SK-N-SH (cell line): ENCODE results near the gene PEX14. TPM values are rescaled to one million over a fixed set of nuclear protein-coding genes. Genes with fewer than 3 reads are reported as not detected.

Source experiments
- CTCF ChIA-PET: fragments of 300-600, 350-600 bp; formaldehyde crosslinking; extraction: SDS; loops from one replicate; lab custom pipeline; 2021; lab: Yijun Ruan, JAX
- POLR2A ChIA-PET: fragments of 350-600 bp; sonication (Branson Sonifier 250); formaldehyde crosslinking; extraction: SDS; loops from one replicate; lab custom pipeline; 2020; ENCODE audit warnings: antibody characterized with exemption, inconsistent platforms; lab: Yijun Ruan, JAX
- DNase-seq: peaks from one replicate; pipeline ENCODE4 v3.0.0; 2012
- H2AFZ ChIP-seq: fragments of 200-600 bp; sonication (generic); 2 replicates; pipeline ENCODE4 v1.8.1; 2016; ENCODE audit warnings: antibody characterized with exemption, mild to moderate bottlenecking, low read depth
- H3F3A ChIP-seq: fragments of 200-600 bp; sonication (generic); replicated peaks from 2 replicates; pipeline ENCODE3; 2016; ENCODE audit warnings: antibody characterized with exemption, mild to moderate bottlenecking; ENCODE audit not compliant: insufficient read depth
- H3K27ac ChIP-seq, 2 experiments: fragments of 200-500 bp in 1 of 2; fragments of 200-600 bp in 1 of 2; sonication (Bioruptor generic) in 1 of 2; sonication (generic), shearing (Covaris generic) in 1 of 2; 2 replicates each; pipeline versions ENCODE4 v1.5.1 to v1.6.1; 2014 to 2016; ENCODE audit warnings: low read depth in 2 of 2, inconsistent platforms in 1 of 2, low read length in 1 of 2, mild to moderate bottlenecking in 1 of 2, mixed read lengths in 1 of 2
- H3K27me3 ChIP-seq: fragments of 200-600 bp; sonication (generic), shearing (Covaris generic); 2 replicates; pipeline ENCODE4 v1.6.1; 2016; ENCODE audit warnings: mixed run types; ENCODE audit not compliant: insufficient read depth
- H3K36me3 ChIP-seq, 2 experiments: fragments of 200-500 bp in 1 of 2; fragments of 200-600 bp in 1 of 2; sonication (Bioruptor generic) in 1 of 2; sonication (generic) in 1 of 2; replicated peaks in 1 of 2; 2 replicates each; pipeline versions ENCODE3 to v1.5.1; 2014 to 2016; ENCODE audit warnings: low read length in 1 of 2, mild to moderate bottlenecking in 1 of 2; ENCODE audit not compliant: insufficient read depth in 2 of 2, control insufficient read depth in 1 of 2
- H3K4me1 ChIP-seq, 2 experiments: fragments of 200-500 bp in 1 of 2; fragments of 200-600 bp in 1 of 2; sonication (Bioruptor generic) in 1 of 2; sonication (generic), shearing (Covaris generic) in 1 of 2; 2 replicates each; pipeline versions ENCODE4 v1.5.1 to v1.6.1; 2014 to 2016; ENCODE audit warnings: low read depth in 1 of 2, low read length in 1 of 2, mixed run types in 1 of 2; ENCODE audit not compliant: insufficient read depth in 2 of 2, control insufficient read depth in 1 of 2
- H3K4me2 ChIP-seq: fragments of 200-600 bp; sonication (generic), shearing (Covaris generic); 2 replicates; pipeline ENCODE4 v1.6.1; 2017; ENCODE audit warnings: mixed run types
- H3K4me3 ChIP-seq, 2 experiments: fragments of 200-500 bp in 1 of 2; fragments of 200-600 bp in 1 of 2; sonication (Bioruptor generic) in 1 of 2; sonication (generic), shearing (Covaris generic) in 1 of 2; 2 replicates each; pipeline versions ENCODE4 v1.5.1 to v1.8.1; 2014 to 2016; ENCODE audit warnings: low read depth in 2 of 2, inconsistent platforms in 1 of 2, low read length in 1 of 2, mild to moderate bottlenecking in 1 of 2, mixed read lengths in 1 of 2, moderate library complexity in 1 of 2
- H3K79me2 ChIP-seq: fragments of 200-600 bp; sonication (generic); 2 replicates; pipeline ENCODE4 v1.8.1; 2017; ENCODE audit warnings: mild to moderate bottlenecking; ENCODE audit not compliant: insufficient read depth
- H3K9ac ChIP-seq: fragments of 200-600 bp; sonication (generic); 2 replicates; pipeline ENCODE4 v1.6.1; 2017; ENCODE audit warnings: mixed run types
- H3K9me2 ChIP-seq: fragments of 200-600 bp; sonication (generic); 2 replicates; pipeline ENCODE4 v1.6.1; 2017; ENCODE audit warnings: mixed run types
- H3K9me3 ChIP-seq: fragments of 200-600 bp; sonication (generic); 2 replicates; pipeline ENCODE4 v1.6.1; 2017; ENCODE audit warnings: mixed run types, mild to moderate bottlenecking, moderate library complexity
- H4K20me1 ChIP-seq: fragments of 200-600 bp; sonication (generic); 2 replicates; pipeline ENCODE4 v1.6.1; 2017; ENCODE audit warnings: mild to moderate bottlenecking, mixed run types; ENCODE audit not compliant: insufficient read depth
- CTCF ChIP-seq: fragments of 200-600 bp; sonication (generic); IDR thresholded peaks from 2 replicates; pipeline ENCODE4 v1.6.1; 2017; ENCODE audit warnings: antibody characterized with exemption, mild to moderate bottlenecking, moderate library complexity
- FOXJ3 ChIP-seq: sonication (generic); formaldehyde crosslinking; IDR thresholded peaks from 2 replicates; pipeline ENCODE4 v1.5.1; 2020; ENCODE audit warnings: mild to moderate bottlenecking, missing genetic modification reagents
- FOXM1 ChIP-seq: IDR thresholded peaks from 2 replicates; pipeline ENCODE4 v1.4.0; 2012; ENCODE audit warnings: low read depth, mild to moderate bottlenecking
- GATA2 ChIP-seq: sonication (generic); formaldehyde crosslinking; IDR thresholded peaks from 2 replicates; pipeline ENCODE4 v1.5.0; 2020; ENCODE audit warnings: mild to moderate bottlenecking, missing genetic modification reagents
- MAX ChIP-seq: IDR thresholded peaks from 2 replicates; pipeline ENCODE4 v1.4.0; 2012; ENCODE audit warnings: low read depth
- NFIC ChIP-seq: IDR thresholded peaks from 2 replicates; pipeline ENCODE4 v1.4.0; 2012; ENCODE audit warnings: borderline replicate concordance
- NRF1 ChIP-seq: IDR thresholded peaks from 2 replicates; pipeline ENCODE4 v1.6.1; 2012; ENCODE audit warnings: low read depth, mild to moderate bottlenecking, low read length
- PBX3 ChIP-seq: IDR thresholded peaks from 2 replicates; pipeline ENCODE4; 2012
- POLR2AphosphoS5 ChIP-seq: IDR thresholded peaks from 2 replicates; pipeline ENCODE4 v1.6.1; 2012; ENCODE audit warnings: low read depth, low read length
- SIN3A ChIP-seq: IDR thresholded peaks from 2 replicates; pipeline ENCODE4 v1.6.1; 2012; ENCODE audit warnings: low read depth, mild to moderate bottlenecking, low read length, moderate library complexity, borderline replicate concordance
- TCF12 ChIP-seq: IDR thresholded peaks from 2 replicates; pipeline ENCODE4 v1.4.0; 2012
- USF2 ChIP-seq: fragments of 150-350 bp; IDR thresholded peaks from 2 replicates; pipeline ENCODE4 v1.6.1; 2017; ENCODE audit warnings: antibody characterized with exemption, low read length, low read depth, borderline replicate concordance
- ZBTB33 ChIP-seq: IDR thresholded peaks from 2 replicates; pipeline ENCODE4 v1.4.0; 2012; ENCODE audit warnings: low read depth, borderline replicate concordance
- WGBS: methylation state at CpG from one replicate; pipeline ENCODE4 v1.1.6; 2017; ENCODE audit warnings: low lambda C conversion rate; 5-methylcytosine and 5-hydroxymethylcytosine counted together
- polyA plus RNA-seq, 3 experiments: library from polyadenylated mRNA; depleted of rRNA; stranded (reverse); fragments of >200 nt; gene quantifications; 2 replicates each; pipeline ENCODE4 v1.2.3, GENCODE V29; 2012

The PEX14 gene
- polyA plus RNA-seq, 1 of the 3 experiments (the other 2 are of a cell fraction), result 36.2 TPM

GRCh38 chr1:10561955-10562354 lies 87.2 kb downstream of the PEX14 start:
- no peak overlapping the region for H3K27ac ChIP-seq

GRCh38 chr1:10564063-10564462 lies 89.3 kb downstream of the PEX14 start:
- no peaks in the 10 kb centered on the region; the same call in 1 of the 2 replicates for H3K79me2 ChIP-seq
- DNase-seq, result no peak
- H3K27ac ChIP-seq, result no peak overlapping the region
- 88% methylated on average over 2 of the region's 2 CpGs for WGBS
- no peaks in the 10 kb centered on the region for H3K9me2 ChIP-seq
- H3K9ac ChIP-seq, result no peak overlapping the region
- H2AFZ ChIP-seq, result no peak overlapping the region
- no peak overlapping the region for H3K4me3 ChIP-seq
- no peaks in the 10 kb centered on the region for H3K4me1 ChIP-seq
- no peaks in the 10 kb centered on the region for H3K27me3 ChIP-seq
- H3K9me3 ChIP-seq, result no peaks in the 10 kb centered on the region; the same call in 1 of the 2 replicates
- CTCF ChIA-PET, result interaction anchor here (0.6 to 0.7 kb wide), 3 partner anchors 34 to 760 kb away, joined by 3 read pairs; no protein-coding TSS in a partner anchor
- H3K4me2 ChIP-seq, result no peak overlapping the region
- no peaks in the 10 kb centered on the region for H4K20me1 ChIP-seq
- POLR2A ChIA-PET, result no interaction called here
- H3F3A ChIP-seq, result peaks cover 8% of the 10 kb centered on the region
- no peaks in the 10 kb centered on the region for H3K36me3 ChIP-seq
- TF ChIP-seq NRF1 (no peak), TCF12 (no peak), PBX3 (no peak), POLR2AphosphoS5 (no peak), NFIC (no peak), ZBTB33 (no peak), SIN3A (no peak), USF2 (no peak), FOXM1 (no peak)

More at GRCh38 chr1:10561955-10562354, 87.2 kb downstream of the PEX14 start:
- H3K27me3 ChIP-seq, result no peaks in the 10 kb centered on the region
- H3F3A ChIP-seq, result peaks cover 10% of the 10 kb centered on the region
- no peak overlapping the region for H3K4me2 ChIP-seq
- H3K79me2 ChIP-seq, result 0 out of 2 replicates have a peak, but pooled peaks cover 2% of the 10 kb centered on the region
- no peaks in the 10 kb centered on the region for H3K9me2 ChIP-seq
- no peak overlapping the region for H3K9ac ChIP-seq
- WGBS, result 95% methylated on average over 3 of the region's 3 CpGs
- H3K36me3 ChIP-seq, result no peaks in the 10 kb centered on the region
- no peaks in the 10 kb centered on the region; the same call in 1 of the 2 replicates for H3K9me3 ChIP-seq
- H3K4me1 ChIP-seq, result no peaks in the 10 kb centered on the region
- ChIA-PET POLR2A (no interaction called here), CTCF (interaction anchor here (0.7 to 1.0 kb wide), 3 partner anchors 13 to 31 kb away, joined by 3 to 4 read pairs (median 3); no protein-coding TSS in a partner anchor)
- H3K4me3 ChIP-seq, result no peak overlapping the region
- H2AFZ ChIP-seq, result no peak overlapping the region
- DNase-seq, result no peak
- no peaks in the 10 kb centered on the region for H4K20me1 ChIP-seq
- TF ChIP-seq CTCF, result peak; percentile 30; the same call in 1 of the 2 replicates
- no peak for TF ChIP-seq MAX
- no peak for TF ChIP-seq FOXM1
- no peak for TF ChIP-seq FOXJ3
- TF ChIP-seq GATA2 (CRISPR knock-in tag), result no peak
- no peak for TF ChIP-seq PBX3
- TF ChIP-seq TCF12, result no peak
